NT2/D1 (cell line): ENCODE results near the gene TMEM54.

Experiments
- SUZ12 ChIP-seq: IDR thresholded peaks from 2 replicates; pipeline ENCODE4 v1.6.1; 2011; ENCODE audit not compliant: insufficient read length, insufficient read depth; ENCODE audit errors: extremely low read depth
- YY1 ChIP-seq: IDR thresholded peaks from 2 replicates; pipeline ENCODE4 v1.6.1; 2011; ENCODE audit not compliant: insufficient read length, insufficient read depth
- ZNF274 ChIP-seq: IDR thresholded peaks from 2 replicates; pipeline ENCODE4 v1.6.1; 2011; ENCODE audit warnings: mild to moderate bottlenecking, low read depth, low read length

DNA sequence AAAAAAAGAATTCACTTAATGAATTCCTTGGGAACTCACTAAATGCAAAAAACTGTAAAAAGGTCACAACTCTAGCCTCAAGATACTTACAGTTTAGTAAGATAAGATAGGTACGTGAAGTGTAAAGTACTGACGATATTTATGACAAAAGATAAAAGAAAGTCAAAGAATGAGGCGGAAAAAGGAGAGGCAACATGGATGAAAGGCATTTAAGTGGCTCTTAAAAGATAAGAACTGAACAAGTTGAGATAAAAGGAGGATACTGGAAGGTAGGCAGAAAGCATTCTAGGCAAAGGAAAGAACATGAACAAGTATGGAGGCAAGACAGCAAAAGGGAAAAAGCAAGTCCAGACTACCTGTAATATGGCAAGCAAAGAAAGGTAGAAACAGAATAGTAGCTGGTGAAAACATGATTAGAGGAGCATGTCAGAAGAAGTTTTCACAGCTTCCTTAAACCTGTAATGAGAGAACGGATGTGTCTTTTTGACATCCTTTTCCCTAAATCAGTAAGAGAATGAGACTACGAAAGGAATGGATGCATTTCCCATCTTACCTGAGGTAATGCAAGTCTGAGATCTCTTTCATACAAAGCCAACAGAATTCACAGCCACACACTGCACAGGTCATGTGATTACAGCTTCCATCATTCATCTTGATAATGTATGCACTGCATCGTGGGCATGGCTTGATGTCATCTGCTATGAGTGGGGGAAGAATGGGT, 46.6 kb upstream of the TMEM54 start:
- TF ChIP-seq YY1 (no peak), ZNF274 (no peak), SUZ12 (no peak)
